Transverse colon (tissue), 4 donors: ENCODE results near the gene MAP2K6.

ENCODE experiments used
- CTCF ChIP-seq, 5 experiments: fragments of 200-600 bp in 3 of 5; fragments of 450-650 bp in 2 of 5; sonication (generic) in 3 of 5; IDR thresholded peaks; 1 replicate in 2 of 5; 2 replicates in 3 of 5; pipeline ENCODE4 v1.5.1; 2016 to 2017; ENCODE audit warnings: antibody characterized with exemption in 5 of 5, inconsistent platforms in 3 of 5, mild to moderate bottlenecking in 2 of 5, moderate library complexity in 1 of 5
- POLR2A ChIP-seq: fragments of 450-650 bp; IDR thresholded peaks from one replicate; pipeline ENCODE4 v1.6.1; 2016; ENCODE audit warnings: antibody characterized with exemption, mild to moderate bottlenecking, moderate library complexity
- POLR2AphosphoS5 ChIP-seq, 3 donors: sonication (generic); formaldehyde crosslinking; IDR thresholded peaks; one replicate each; pipeline ENCODE4 v1.6.1; 2016; ENCODE audit warnings: antibody characterized with exemption in 3 of 3

- TF ChIP-seq POLR2A, result no peak
- no peak for TF ChIP-seq CTCF (IDR thresholded peaks at IDR 0.05)
- TF ChIP-seq POLR2AphosphoS5 (IDR thresholded peaks at IDR 0.05), result no peak
Measured at GRCh38 chr17:69418535-69418934, 4.0 kb downstream of the MAP2K6 start.
